H9 (cell line): ENCODE measurements around the gene SERPINB4. TPM values are rescaled to one million over a fixed set of nuclear protein-coding genes. Genes with fewer than 3 reads are reported as not detected.

Source experiments
- DNase-seq: peaks from one replicate; pipeline ENCODE4 v3.0.0-alpha.2; 2017
- H2AFZ ChIP-seq: one replicate; pipeline ENCODE4 v1.6.1; 2013; ENCODE audit warnings: mild to moderate bottlenecking, low read length, control low read depth, moderate library complexity
- H2AK5ac ChIP-seq: 2 replicates; pipeline ENCODE4 v1.6.1; 2013; ENCODE audit warnings: low read length, control low read depth, mixed read lengths; ENCODE audit not compliant: insufficient read length
- H2BK120ac ChIP-seq: one replicate; pipeline ENCODE4 v1.6.1; 2013; ENCODE audit warnings: low read depth, mild to moderate bottlenecking, low read length, control low read depth, inconsistent platforms; ENCODE audit not compliant: poor library complexity, severe bottlenecking
- H2BK12ac ChIP-seq: 2 replicates; pipeline ENCODE4 v1.6.1; 2013; ENCODE audit warnings: low read length, control low read depth, mixed read lengths, low read depth; ENCODE audit not compliant: insufficient read length
- H2BK15ac ChIP-seq: 2 replicates; pipeline ENCODE4 v1.6.1; 2013; ENCODE audit warnings: low read depth, low read length, control low read depth
- H2BK20ac ChIP-seq: one replicate; pipeline ENCODE4 v1.6.1; 2013; ENCODE audit warnings: low read depth, mild to moderate bottlenecking, low read length, control low read depth, inconsistent platforms; ENCODE audit not compliant: poor library complexity, severe bottlenecking
- H2BK5ac ChIP-seq: 2 replicates; pipeline ENCODE4 v1.6.1; 2013; ENCODE audit warnings: low read length, control low read depth, mixed read lengths; ENCODE audit not compliant: insufficient read length
- H3K14ac ChIP-seq: 2 replicates; pipeline ENCODE4 v1.6.1; 2013; ENCODE audit warnings: low read length, control low read depth; ENCODE audit not compliant: insufficient read depth
- H3K18ac ChIP-seq: 2 replicates; pipeline ENCODE4 v1.6.1; 2013; ENCODE audit warnings: low read depth, mild to moderate bottlenecking, mixed read lengths, low read length, control low read depth; ENCODE audit not compliant: insufficient read length
- H3K23ac ChIP-seq: 2 replicates; pipeline ENCODE4 v1.6.1; 2013; ENCODE audit warnings: low read length, control low read depth, mixed read lengths, low read depth; ENCODE audit not compliant: insufficient read length
- H3K23me2 ChIP-seq: 2 replicates; pipeline ENCODE4 v1.6.1; 2013; ENCODE audit warnings: low read depth, mild to moderate bottlenecking, mixed read lengths, low read length, control low read depth; ENCODE audit not compliant: insufficient read length, poor library complexity, severe bottlenecking
- H3K27ac ChIP-seq: 2 replicates; pipeline ENCODE4 v1.5.1; 2013; ENCODE audit warnings: low read length, control low read depth, mixed read lengths, low read depth; ENCODE audit not compliant: insufficient read length
- H3K27me3 ChIP-seq: 2 replicates; pipeline ENCODE4 v1.6.1; 2013; ENCODE audit warnings: low read length, control low read depth, inconsistent platforms; ENCODE audit not compliant: insufficient read depth
- H3K4ac ChIP-seq: 2 replicates; pipeline ENCODE4 v1.6.1; 2013; ENCODE audit warnings: low read depth, mild to moderate bottlenecking, control low read depth, inconsistent platforms, low read length, moderate library complexity
- H3K4me1 ChIP-seq: 2 replicates; pipeline ENCODE4 v1.6.1; 2013; ENCODE audit warnings: low read length, control low read depth, inconsistent platforms; ENCODE audit not compliant: insufficient read depth
- H3K4me2 ChIP-seq: 2 replicates; pipeline ENCODE4 v1.6.1; 2013; ENCODE audit warnings: low read length, control low read depth, mixed read lengths; ENCODE audit not compliant: insufficient read length, insufficient read depth
- H3K56ac ChIP-seq: 2 replicates; pipeline ENCODE4 v1.6.1; 2013; ENCODE audit warnings: low read depth, mild to moderate bottlenecking, mixed read lengths, low read length, control low read depth; ENCODE audit not compliant: insufficient read length
- H3K79me1 ChIP-seq: 2 replicates; pipeline ENCODE4 v1.6.1; 2013; ENCODE audit warnings: low read depth, mild to moderate bottlenecking, moderate library complexity, low read length, control low read depth, inconsistent platforms; ENCODE audit not compliant: insufficient read depth, poor library complexity, severe bottlenecking
- H3K79me2 ChIP-seq: 2 replicates; pipeline ENCODE4 v1.6.1; 2013; ENCODE audit warnings: low read length, control low read depth, inconsistent platforms; ENCODE audit not compliant: insufficient read depth
- H3K9ac ChIP-seq: 2 replicates; pipeline ENCODE4 v1.6.1; 2013; ENCODE audit warnings: low read length, control low read depth, mixed read lengths; ENCODE audit not compliant: insufficient read length; ENCODE audit errors: extremely low read depth
- H3K9me3 ChIP-seq: one replicate; pipeline ENCODE4 v1.6.1; 2013; ENCODE audit warnings: low read depth, low read length, inconsistent platforms; ENCODE audit not compliant: control insufficient read depth
- H3T11ph ChIP-seq: one replicate; pipeline ENCODE4 v1.6.1; 2013; ENCODE audit warnings: mild to moderate bottlenecking, low read length, control low read depth, inconsistent platforms
- H4K20me1 ChIP-seq: one replicate; pipeline ENCODE4 v1.6.1; 2013; ENCODE audit not compliant: control insufficient read depth, insufficient read length, insufficient read depth
- H4K5ac ChIP-seq: 2 replicates; pipeline ENCODE4 v1.6.1; 2013; ENCODE audit warnings: low read depth, mild to moderate bottlenecking, mixed read lengths, low read length, control low read depth; ENCODE audit not compliant: insufficient read length
- H4K8ac ChIP-seq: replicated peaks from 2 replicates; pipeline ENCODE4 v1.6.1; 2013; ENCODE audit warnings: low read length, control low read depth, mixed read lengths, low read depth; ENCODE audit not compliant: insufficient read length
- H4K91ac ChIP-seq: 2 replicates; pipeline ENCODE4 v1.6.1; 2013; ENCODE audit warnings: low read depth, mild to moderate bottlenecking, moderate library complexity, mixed read lengths, low read length, control low read depth; ENCODE audit not compliant: insufficient read length
- H3K27ac Mint-ChIP-seq, 3 experiments: 2 replicates in 2 of 3; 3 replicates in 1 of 3; pipeline ENCODE4 v1.8.0; 2020 to 2021; ENCODE audit warnings: mixed read lengths in 3 of 3, mild to moderate bottlenecking in 1 of 3, moderate library complexity in 1 of 3
- H3K27me3 Mint-ChIP-seq: 2 replicates; pipeline ENCODE4 v1.8.0; 2021; ENCODE audit warnings: low read depth, mild to moderate bottlenecking, moderate library complexity, mixed read lengths
- H3K36me3 Mint-ChIP-seq, 3 experiments: 2 replicates in 2 of 3; 3 replicates in 1 of 3; pipeline ENCODE4 v1.8.0; 2020 to 2021; ENCODE audit warnings: low read depth in 3 of 3, mixed read lengths in 3 of 3; ENCODE audit not compliant: insufficient read depth in 1 of 3
- H3K4me1 Mint-ChIP-seq, 2 experiments: 2 replicates each; pipeline ENCODE4 v1.8.0; 2020; ENCODE audit warnings: mixed read lengths in 2 of 2
- H3K4me3 Mint-ChIP-seq, 2 experiments: 2 replicates in 1 of 2; 3 replicates in 1 of 2; pipeline ENCODE4 v1.8.0; 2020 to 2021; ENCODE audit warnings: mild to moderate bottlenecking in 2 of 2, mixed read lengths in 2 of 2, moderate library complexity in 1 of 2
- H3K9me3 Mint-ChIP-seq, 2 experiments: 2 replicates in 1 of 2; 3 replicates in 1 of 2; pipeline ENCODE4 v1.8.0; 2020; ENCODE audit warnings: mild to moderate bottlenecking in 2 of 2, mixed read lengths in 2 of 2, moderate library complexity in 1 of 2
- CTCF ChIP-seq: fragments of 200-600 bp; sonication (generic); conservative IDR thresholded peaks from 3 replicates; pipeline ENCODE4 v1.8.0; 2021; ENCODE audit warnings: antibody characterized with exemption, mild to moderate bottlenecking
- WGBS: extraction: QIAGEN DNeasy Blood & Tissue Kit; methylation state at CpG from one replicate; pipeline ENCODE4 v1.1.7; 2013; ENCODE audit warnings: missing lambda C conversion rate, low lambda C conversion rate, mixed read lengths; ENCODE audit not compliant: insufficient read length; ENCODE audit errors: extremely low coverage; 5-methylcytosine and 5-hydroxymethylcytosine counted together
- total RNA-seq: library from RNA; stranded (reverse); gene quantifications from 2 replicates; pipeline ENCODE4 v1.2.1, GENCODE V29; 2021

SERPINB4 gene
- total RNA-seq, 1 experiment from 2014 or later = 4.1 TPM

GRCh38 chr18:63683152-63683551 is 39.1 kb upstream of the SERPINB4 start:
- Histone ChIP-seq H3K4ac (no peak overlapping the region), H2BK15ac (no peak overlapping the region), H4K20me1 (no peaks in the 10 kb centered on the region), H3K27ac (no peak overlapping the region), H3K14ac (no peak overlapping the region), H3K23me2 (no peaks in the 10 kb centered on the region), H3K9me3 (no peaks in the 10 kb centered on the region), H3K4me1 (peaks cover 4% of the 10 kb centered on the region; the same call in 1 of the 2 replicates), H4K91ac (no peak overlapping the region), H2BK120ac (no peak overlapping the region), H4K8ac (no peak overlapping the region), H2BK20ac (no peak overlapping the region), H3T11ph (no peak overlapping the region), H3K79me2 (no peaks in the 10 kb centered on the region), H3K56ac (no peak overlapping the region), H4K5ac (no peak overlapping the region), H2AK5ac (no peak overlapping the region), H3K18ac (no peak overlapping the region), H3K79me1 (no peaks in the 10 kb centered on the region), H3K23ac (no peak overlapping the region), H2BK12ac (no peak overlapping the region), H3K27me3 (no peaks in the 10 kb centered on the region), H3K9ac (no peak overlapping the region), H2AFZ (no peak overlapping the region), H3K4me2 (no peak overlapping the region), H2BK5ac (no peak overlapping the region)
- H3K9me3 Mint-ChIP-seq = peaks cover 0 to 2% of the 10 kb centered on the region in 2 experiments
- H3K36me3 Mint-ChIP-seq = peaks cover 0 to 11% (median 0%) of the 10 kb centered on the region in 3 experiments; a peak in 2 of 7 replicates
- H3K27me3 Mint-ChIP-seq = no peaks in the 10 kb centered on the region; the same call in 1 of the 2 replicates
- no peak overlapping the region for H3K4me3 Mint-ChIP-seq
- H3K27ac Mint-ChIP-seq = peak overlapping the region; percentile 49 to 81 (median 73)
- WGBS = 100% methylated on average over 1 of the region's 2 CpGs
- no peak for TF ChIP-seq CTCF
- peaks cover 16% of the 10 kb centered on the region in 2 experiments for H3K4me1 Mint-ChIP-seq
- peak; percentile 39 for DNase-seq
